Retina (tissue), 1 donor: ENCODE results near the gene CSKMT.
"Not testable (repeated sequence)": the region's sequence is repeated elsewhere in the genome, so short reads cannot be mapped to it uniquely, and the experiment has no call there.

Experiments used
- DNase-seq: peaks from one replicate; pipeline ENCODE4 v3.0.0-alpha.2; 2016

Gene CSKMT

GRCh38 chr11:62665075-62665598, at the start of gene CSKMT, which contains the start of gene C11orf98:
CSKMT (plus strand) TSS chr11:62665312; CDS start chr11:62665880, 568 bp downstream.
C11orf98 (minus strand) TSS chr11:62665210; CDS start chr11:62665169, 41 bp downstream.
- peak; percentile 97 for DNase-seq

DNA sequence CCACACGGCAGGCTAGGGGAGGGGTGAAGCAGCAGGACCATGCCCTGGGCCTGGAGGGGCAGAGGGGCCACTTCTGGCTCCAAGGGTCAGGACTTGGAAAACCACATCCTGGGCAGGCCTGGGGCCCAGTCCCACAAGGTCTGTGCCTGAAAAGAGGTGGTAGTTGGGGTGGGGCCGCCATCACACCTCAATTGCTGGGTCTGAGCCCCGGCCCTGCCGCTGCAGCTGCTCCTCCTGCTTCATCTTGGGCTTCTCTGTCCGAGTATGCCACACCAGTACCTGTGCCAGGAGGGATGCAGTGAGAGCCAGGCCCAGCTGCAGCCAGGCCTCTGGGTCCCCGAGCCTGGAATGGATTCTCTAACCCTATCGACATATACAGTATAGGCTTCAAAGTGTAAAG, 49.6 kb upstream of the CSKMT start:
- no peak for DNase-seq

DNA sequence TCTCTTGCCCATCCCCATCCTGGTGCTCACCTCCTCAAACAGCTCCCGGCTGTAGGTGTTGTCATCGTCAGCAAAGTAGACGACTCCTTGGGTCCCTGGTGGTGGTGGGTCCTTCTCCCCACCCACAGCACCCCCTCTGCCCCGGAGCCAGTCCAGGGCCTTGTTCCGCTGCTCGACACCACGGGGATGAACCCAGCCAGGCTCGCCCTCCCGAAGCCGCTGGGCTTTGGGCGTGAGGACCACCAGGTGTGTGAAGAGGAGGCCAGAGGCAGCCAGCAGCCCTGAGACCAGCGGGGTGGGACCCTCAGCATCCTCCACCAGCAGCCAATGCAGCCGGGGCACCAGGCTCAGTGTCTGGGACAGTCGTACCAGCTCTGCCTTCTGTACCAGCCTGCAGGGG, 48.2 kb upstream of the CSKMT start:
- DNase-seq, result not testable (repeated sequence)

GRCh38 chr11:62621027-62621566, 44.0 kb upstream of the CSKMT start:
- no peak for DNase-seq

- peak; percentile 96 for DNase-seq
Measured at GRCh38 chr11:62621567-62622470, 43.3 kb upstream of the CSKMT start, which contains the start of gene B3GAT3. B3GAT3 (minus strand) TSS chr11:62621986; CDS start chr11:62621947, 39 bp downstream.

DNA sequence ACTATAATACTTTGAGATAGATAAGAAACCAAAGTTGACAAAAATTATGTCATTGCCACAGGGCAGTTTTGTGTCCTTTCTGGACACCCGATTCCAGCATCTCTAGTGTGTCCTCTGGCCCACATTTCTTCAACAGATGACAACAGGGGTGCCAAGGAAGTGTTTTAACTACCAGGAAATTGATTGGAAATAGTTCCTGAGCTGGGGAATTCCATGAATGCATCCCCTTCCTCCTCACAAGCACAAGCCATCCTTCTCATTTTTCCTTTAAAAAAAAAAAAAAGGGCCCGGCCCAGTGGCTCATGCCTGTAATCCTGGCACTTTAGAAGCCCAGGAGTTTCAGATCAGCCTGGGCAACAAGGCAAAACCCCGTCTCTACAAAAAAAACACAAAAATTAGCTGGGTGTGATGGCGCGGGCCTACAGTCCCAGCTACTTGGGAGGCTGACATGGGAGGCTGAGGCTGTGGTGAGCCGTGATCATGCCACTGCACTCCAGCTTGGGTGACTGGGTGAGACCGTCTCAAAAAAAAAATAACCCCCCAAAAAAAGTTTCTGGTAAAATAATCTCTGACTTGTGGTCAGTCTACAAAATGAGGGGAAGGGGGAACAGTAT, 42.5 kb upstream of the CSKMT start:
- no peak for DNase-seq

GRCh38 chr11:62627713-62628112, 37.4 kb upstream of the CSKMT start:
- DNase-seq, result no peak

GRCh38 chr11:62632492-62632891, 32.6 kb upstream of the CSKMT start:
- DNase-seq, result no peak

- DNase-seq, result no peak
Measured at GRCh38 chr11:62644220-62644619, 20.9 kb upstream of the CSKMT start.

- no peak for DNase-seq
Measured at GRCh38 chr11:62645671-62645945, 19.5 kb upstream of the CSKMT start.

- peak; percentile 96 for DNase-seq
Measured at GRCh38 chr11:62645946-62646824, 18.9 kb upstream of the CSKMT start, which contains the start of gene GANAB. GANAB (minus strand) TSS chr11:62646613; CDS start chr11:62646599, 14 bp downstream.

DNA sequence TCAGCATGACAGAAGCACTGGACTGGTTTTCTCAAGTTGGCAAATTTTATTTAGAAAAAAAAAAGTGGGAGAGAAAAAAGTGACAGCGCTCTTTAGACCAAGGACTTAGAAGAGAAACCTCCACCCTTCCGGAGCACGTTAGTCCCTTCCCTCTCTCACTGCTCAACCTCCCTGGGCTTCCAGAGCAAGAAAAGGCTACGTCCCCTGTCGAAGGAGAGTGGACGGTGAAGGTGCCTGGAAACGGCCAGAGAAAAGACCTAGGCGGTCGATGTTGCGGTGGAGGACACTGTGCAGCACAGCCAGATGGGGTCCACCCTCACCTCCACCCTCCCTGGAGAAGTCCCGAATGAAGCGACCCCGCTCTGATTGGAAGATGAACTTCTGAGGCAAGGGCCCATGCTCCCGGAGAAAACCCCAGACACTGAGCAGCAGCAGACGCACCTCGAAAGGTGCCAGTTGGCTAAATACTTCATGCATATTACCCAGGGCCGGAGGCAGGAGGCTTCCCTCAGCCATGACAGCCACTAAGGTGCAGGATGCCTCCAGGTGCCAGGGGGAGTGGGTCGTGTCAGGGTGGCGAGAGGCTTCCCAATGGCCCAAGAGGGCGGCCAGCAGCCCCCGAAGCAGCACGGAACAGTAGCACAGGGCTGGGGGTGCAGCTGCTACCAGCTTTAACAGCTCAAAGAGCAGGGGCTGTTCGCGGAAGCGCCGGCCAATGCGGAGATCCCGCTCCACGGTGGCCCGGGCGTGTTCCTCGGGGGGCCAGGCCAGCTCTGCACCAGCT, 18.1 kb upstream of the CSKMT start:
- no peak for DNase-seq

DNA sequence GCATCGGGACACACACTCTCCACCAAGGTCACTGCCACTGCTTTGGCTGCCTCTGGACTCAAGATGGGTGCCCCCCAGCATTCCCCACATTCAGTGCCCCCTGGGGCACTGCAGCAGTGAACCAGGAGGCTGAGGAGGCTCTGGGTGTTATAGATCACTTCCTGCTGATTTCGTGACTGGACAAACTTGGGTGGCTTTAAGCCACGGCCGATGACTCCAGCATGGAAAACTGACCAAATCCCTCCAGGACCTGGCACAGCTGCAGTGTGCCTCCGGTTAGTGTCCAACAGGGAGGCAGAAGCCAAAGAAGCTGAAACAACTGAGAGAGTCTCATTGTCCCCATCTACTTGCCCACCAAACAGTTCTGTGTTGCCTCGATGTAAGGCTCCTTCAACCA, 17.5 kb upstream of the CSKMT start:
- DNase-seq, result no peak

- no peak for DNase-seq
Measured at GRCh38 chr11:62648185-62648966, 16.7 kb upstream of the CSKMT start.

DNA sequence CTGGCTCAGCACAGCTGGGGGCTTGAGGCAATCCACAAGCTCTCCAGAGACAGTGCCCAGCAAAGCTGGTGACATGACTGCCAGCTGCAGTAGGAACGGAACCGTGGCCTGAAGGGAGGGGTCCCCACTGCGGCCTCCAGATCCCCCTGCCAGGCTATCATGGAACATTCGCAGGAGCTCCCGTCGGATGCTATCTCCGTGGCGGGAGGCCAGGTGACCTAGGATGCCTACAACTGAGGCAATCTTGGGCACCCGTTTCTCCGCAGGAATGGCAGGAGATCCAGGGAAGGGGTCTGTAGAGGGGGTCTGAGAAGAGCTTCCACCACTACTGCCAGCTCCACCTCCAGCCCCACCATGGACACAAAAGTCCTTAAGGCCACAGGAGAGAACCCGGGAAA, 16.1 kb upstream of the CSKMT start:
- DNase-seq, result no peak

DNA sequence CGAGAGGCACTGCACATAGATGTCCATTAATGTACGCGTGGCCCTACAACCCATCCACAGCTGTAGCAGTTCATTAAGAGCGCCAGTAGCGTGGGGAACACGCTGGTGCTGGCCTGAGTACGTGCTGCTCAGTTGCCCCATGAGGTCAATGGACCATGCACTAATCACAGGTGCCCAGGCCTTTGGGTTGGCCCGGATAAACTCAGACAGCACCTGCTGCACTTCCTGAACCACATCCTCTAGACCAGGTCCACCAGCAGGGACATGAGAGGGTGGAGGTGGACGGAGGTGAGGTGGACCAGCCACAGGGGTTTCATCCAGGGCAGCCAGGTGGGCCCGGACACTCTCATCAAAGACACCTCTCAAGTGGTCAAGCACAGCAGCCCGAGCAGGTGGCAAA, 15.6 kb upstream of the CSKMT start:
- no peak for DNase-seq

DNA sequence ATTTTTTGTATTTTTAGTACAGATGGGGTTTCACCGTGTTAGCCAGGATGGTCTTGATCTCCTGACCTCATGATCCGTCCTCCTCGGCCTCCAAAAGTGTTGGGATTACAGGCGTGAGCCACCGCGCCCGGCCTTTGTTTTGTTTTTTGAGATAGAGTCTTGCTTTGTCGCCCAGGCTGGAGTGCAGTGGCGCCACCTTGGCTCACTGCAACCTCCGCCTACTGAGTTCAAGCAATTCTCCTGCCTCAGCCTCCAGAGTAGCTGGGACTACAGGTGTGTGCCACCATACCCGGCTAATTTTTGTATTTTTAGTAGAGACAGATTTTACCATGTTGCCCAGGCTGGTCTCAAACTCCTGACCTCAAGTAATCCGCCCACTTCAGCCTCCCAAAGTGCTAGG, 14.8 kb upstream of the CSKMT start:
- not testable (repeated sequence) for DNase-seq

- DNase-seq, result no peak
Measured at GRCh38 chr11:62652161-62653006, 12.7 kb upstream of the CSKMT start.

DNA sequence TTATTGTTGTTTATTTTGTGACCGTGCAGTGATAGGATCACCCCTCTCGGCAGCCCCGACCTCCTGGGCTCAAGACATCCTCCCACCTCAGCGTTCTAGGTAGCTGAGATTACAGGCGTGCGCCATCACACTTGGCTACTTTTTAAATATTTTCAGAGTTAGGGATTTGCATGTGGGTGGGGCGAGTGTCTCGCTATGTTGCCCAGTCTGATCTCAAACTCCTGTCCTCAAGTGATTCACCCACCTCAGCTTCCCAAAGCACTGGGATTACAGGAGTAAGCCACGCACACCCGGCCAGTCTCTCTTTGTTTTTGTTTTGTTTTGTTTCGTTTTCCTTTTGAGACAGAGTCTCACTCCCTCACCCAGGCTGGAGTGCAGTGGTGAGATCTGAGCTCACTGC, 10.8 kb upstream of the CSKMT start:
- DNase-seq, result no peak
